D341Med (cell line): ENCODE results near the gene RNF157.
A peak's percentile ranks its signal among the peaks of the same experiment; 100 is the strongest.

Experiments
- DNase-seq: peaks from one replicate; pipeline ENCODE4 v3.0.0; 2012; ENCODE audit warnings: low spot score

The RNF157 gene

GRCh38 chr17:76240461-76241203 lies at the start of gene RNF157:
Gene RNF157 (minus strand): TSS chr17:76240493. CDS start chr17:76240240, 253 bp downstream.
- DNase-seq: peak; percentile 100

GRCh38 chr17:76281573-76282371 lies 41.5 kb upstream of the RNF157 start:
- DNase-seq: no peak

GRCh38 chr17:76280650-76281049 lies 40.4 kb upstream of the RNF157 start:
- DNase-seq: no peak

GRCh38 chr17:76279742-76280287 lies 39.5 kb upstream of the RNF157 start:
- no peak for DNase-seq

GRCh38 chr17:76278952-76279741 lies 38.9 kb upstream of the RNF157 start:
- peak; percentile 98 for DNase-seq

GRCh38 chr17:76278268-76278908 lies 38.1 kb upstream of the RNF157 start:
- DNase-seq: no peak

- peak; percentile 41 for DNase-seq
Observed at GRCh38 chr17:76277300-76278267, 37.3 kb upstream of the RNF157 start.

- peak; percentile 42 for DNase-seq
Observed at GRCh38 chr17:76276461-76277299, 36.4 kb upstream of the RNF157 start.

GRCh38 chr17:76276069-76276431 lies 35.8 kb upstream of the RNF157 start:
- no peak for DNase-seq

- DNase-seq: no peak
Observed at GRCh38 chr17:76275382-76276068, 35.2 kb upstream of the RNF157 start.

GRCh38 chr17:76274112-76274956 lies 34.0 kb upstream of the RNF157 start:
- DNase-seq: no peak

- DNase-seq: peak; percentile 54
Observed at GRCh38 chr17:76273445-76274111, 33.3 kb upstream of the RNF157 start.

GRCh38 chr17:76272541-76273444 lies 32.5 kb upstream of the RNF157 start:
- DNase-seq: peak; percentile 55

- peak; percentile 51 for DNase-seq
Observed at GRCh38 chr17:76271669-76272540, 31.6 kb upstream of the RNF157 start.
